ENCODE results near the gene MDH1. TPM values are rescaled to one million over a fixed set of nuclear protein-coding genes. Genes with fewer than 3 reads are reported as not detected.
"Not testable (repeated sequence)": the region's sequence is repeated elsewhere in the genome, so short reads cannot be mapped to it uniquely, and the experiment has no call there.

Gene MDH1
- polyA plus RNA-seq, 1 experiment, result 296 TPM

- POLR2A ChIA-PET, result no interaction called here
- CTCF ChIA-PET, result no interaction called here
- no peak overlapping the region for H3K27ac ChIP-seq (ENCODE audit: low read depth, low read length)
- no peak overlapping the region for H3K4me3 ChIP-seq (ENCODE audit: low read depth, low read length)
- TF ChIP-seq, protein P1, sequence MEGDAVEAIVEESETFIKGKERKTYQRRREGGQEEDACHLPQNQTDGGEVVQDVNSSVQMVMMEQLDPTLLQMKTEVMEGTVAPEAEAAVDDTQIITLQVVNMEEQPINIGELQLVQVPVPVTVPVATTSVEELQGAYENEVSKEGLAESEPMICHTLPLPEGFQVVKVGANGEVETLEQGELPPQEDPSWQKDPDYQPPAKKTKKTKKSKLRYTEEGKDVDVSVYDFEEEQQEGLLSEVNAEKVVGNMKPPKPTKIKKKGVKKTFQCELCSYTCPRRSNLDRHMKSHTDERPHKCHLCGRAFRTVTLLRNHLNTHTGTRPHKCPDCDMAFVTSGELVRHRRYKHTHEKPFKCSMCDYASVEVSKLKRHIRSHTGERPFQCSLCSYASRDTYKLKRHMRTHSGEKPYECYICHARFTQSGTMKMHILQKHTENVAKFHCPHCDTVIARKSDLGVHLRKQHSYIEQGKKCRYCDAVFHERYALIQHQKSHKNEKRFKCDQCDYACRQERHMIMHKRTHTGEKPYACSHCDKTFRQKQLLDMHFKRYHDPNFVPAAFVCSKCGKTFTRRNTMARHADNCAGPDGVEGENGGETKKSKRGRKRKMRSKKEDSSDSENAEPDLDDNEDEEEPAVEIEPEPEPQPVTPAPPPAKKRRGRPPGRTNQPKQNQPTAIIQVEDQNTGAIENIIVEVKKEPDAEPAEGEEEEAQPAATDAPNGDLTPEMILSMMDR (IDR thresholded peaks at IDR 0.05; ENCODE audit: low read depth, low read length), result no peak
- no peaks in the 10 kb centered on the region for H3K27me3 ChIP-seq (ENCODE audit: control insufficient read depth, insufficient read depth, low read length)
- DNase-seq (ENCODE audit: low read depth, low spot score), result no peak
- no peaks in the 10 kb centered on the region for H3K9me3 ChIP-seq (ENCODE audit: control insufficient read depth, insufficient read depth, low read length)
Observed at GRCh38 chr2:63569740-63570139, 19.0 kb upstream of the MDH1 start.

DNA sequence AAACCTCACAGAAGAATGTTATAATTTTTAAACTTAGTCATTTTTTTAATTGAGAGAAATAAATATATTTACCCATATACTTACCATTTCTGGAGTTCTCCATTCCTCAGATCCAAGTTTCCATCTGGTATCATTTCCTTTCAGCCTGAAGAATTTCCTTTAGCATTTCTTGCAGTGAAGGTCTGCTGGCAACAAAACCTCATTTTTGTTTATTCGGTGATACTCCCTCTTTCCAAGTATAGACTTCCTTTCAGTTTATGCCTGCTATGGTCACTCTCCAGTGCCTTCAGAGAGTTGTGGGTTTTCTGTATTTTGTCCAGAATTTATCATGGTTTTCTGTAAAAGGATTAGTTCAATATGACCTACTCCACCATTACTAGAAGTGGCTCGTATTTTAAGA is 17.5 kb upstream of the MDH1 start:
- TF ChIP-seq, protein P1 (IDR thresholded peaks at IDR 0.05; ENCODE audit: low read depth, low read length), result no peak
- Histone ChIP-seq H3K27ac (ENCODE audit: low read depth, low read length) (no peak overlapping the region), H3K4me3 (ENCODE audit: low read depth, low read length) (no peak overlapping the region), H3K27me3 (ENCODE audit: control insufficient read depth, insufficient read depth, low read length) (no peaks in the 10 kb centered on the region), H3K9me3 (ENCODE audit: control insufficient read depth, insufficient read depth, low read length) (no peaks in the 10 kb centered on the region)
- POLR2A ChIA-PET, result no interaction called here
- CTCF ChIA-PET, result no interaction called here
- DNase-seq (ENCODE audit: low read depth, low spot score), result no peak

DNA sequence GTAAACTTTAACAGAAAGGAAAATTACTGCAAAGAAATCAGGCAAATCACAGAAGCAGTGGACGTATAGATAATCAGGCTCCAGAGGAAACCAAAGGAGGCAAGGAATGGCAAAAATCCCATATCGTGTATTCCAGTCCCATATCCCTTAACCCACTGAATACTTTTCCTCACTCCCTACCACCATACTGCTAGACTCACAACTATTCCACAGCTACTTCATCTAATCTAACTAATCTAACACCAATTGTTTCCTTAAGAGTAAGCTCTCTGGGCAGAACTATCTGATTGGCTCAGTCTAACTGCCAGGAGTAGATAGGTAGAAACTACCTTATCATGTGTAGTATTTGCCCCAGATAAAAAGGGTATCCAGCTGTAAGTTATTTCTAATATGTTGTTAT is 16.8 kb upstream of the MDH1 start:
- no peak overlapping the region for H3K27ac ChIP-seq (ENCODE audit: low read depth, low read length)
- no peaks in the 10 kb centered on the region for H3K27me3 ChIP-seq (ENCODE audit: control insufficient read depth, insufficient read depth, low read length)
- H3K9me3 ChIP-seq (ENCODE audit: control insufficient read depth, insufficient read depth, low read length), result no peaks in the 10 kb centered on the region
- ChIA-PET POLR2A (no interaction called here), CTCF (no interaction called here)
- no peak for DNase-seq (ENCODE audit: low read depth, low spot score)
- H3K4me3 ChIP-seq (ENCODE audit: low read depth, low read length), result no peak overlapping the region
- TF ChIP-seq, protein P1 (IDR thresholded peaks at IDR 0.05; ENCODE audit: low read depth, low read length), result no peak

- CTCF ChIA-PET; H3K27ac ChIP-seq (ENCODE audit: low read depth, low read length); POLR2A ChIA-PET; H3K27me3 ChIP-seq (ENCODE audit: control insufficient read depth, insufficient read depth, low read length); DNase-seq (ENCODE audit: low read depth, low spot score); H3K4me3 ChIP-seq (ENCODE audit: low read depth, low read length); H3K9me3 ChIP-seq (ENCODE audit: control insufficient read depth, insufficient read depth, low read length): not testable (repeated sequence)
Observed at GRCh38 chr2:63573026-63573425, 15.7 kb upstream of the MDH1 start.

DNA sequence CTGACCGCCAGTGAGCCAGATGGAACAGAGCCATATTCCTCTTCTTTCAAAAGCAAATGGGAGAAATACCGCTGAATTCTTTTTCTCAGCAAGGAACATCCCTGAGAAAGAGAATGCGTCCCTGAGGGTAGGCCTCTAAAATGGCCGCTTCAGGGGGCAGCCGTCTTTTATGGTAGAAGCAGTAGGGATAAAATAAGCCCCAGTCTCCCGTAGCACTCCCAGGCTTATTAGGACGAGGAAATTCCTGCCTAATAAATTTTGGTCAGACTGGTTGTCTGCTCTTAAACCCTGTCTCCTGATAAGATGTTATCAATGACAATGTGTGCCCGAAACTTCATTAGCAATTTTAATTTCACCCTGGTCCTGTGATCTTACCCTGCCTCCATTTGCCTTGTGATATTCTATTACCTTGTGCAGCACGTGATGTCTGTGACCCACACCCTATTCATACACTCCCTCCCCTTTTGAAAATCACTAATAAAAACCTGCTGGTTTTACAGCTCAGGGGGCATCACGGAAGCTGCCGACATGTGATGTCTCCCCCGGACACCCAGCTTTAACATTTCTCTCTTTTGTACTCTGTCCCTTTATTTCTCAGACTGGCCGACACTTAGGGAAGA is 14.9 kb upstream of the MDH1 start:
- H3K4me3 ChIP-seq (ENCODE audit: low read depth, low read length); H3K27me3 ChIP-seq (ENCODE audit: control insufficient read depth, insufficient read depth, low read length); H3K27ac ChIP-seq (ENCODE audit: low read depth, low read length); CTCF ChIA-PET; POLR2A ChIA-PET; DNase-seq (ENCODE audit: low read depth, low spot score); H3K9me3 ChIP-seq (ENCODE audit: control insufficient read depth, insufficient read depth, low read length): not testable (repeated sequence)

- ChIA-PET POLR2A (no interaction called here), CTCF (no interaction called here)
- Histone ChIP-seq H3K27ac (ENCODE audit: low read depth, low read length) (no peak overlapping the region), H3K4me3 (ENCODE audit: low read depth, low read length) (no peak overlapping the region), H3K9me3 (ENCODE audit: control insufficient read depth, insufficient read depth, low read length) (no peaks in the 10 kb centered on the region), H3K27me3 (ENCODE audit: control insufficient read depth, insufficient read depth, low read length) (no peaks in the 10 kb centered on the region)
- TF ChIP-seq, protein P1 (IDR thresholded peaks at IDR 0.05; ENCODE audit: low read depth, low read length), result no peak
- no peak for DNase-seq (ENCODE audit: low read depth, low spot score)
Observed at GRCh38 chr2:63576546-63576945, 12.2 kb upstream of the MDH1 start.
